ENCODE results near the gene CERT1.

DNA sequence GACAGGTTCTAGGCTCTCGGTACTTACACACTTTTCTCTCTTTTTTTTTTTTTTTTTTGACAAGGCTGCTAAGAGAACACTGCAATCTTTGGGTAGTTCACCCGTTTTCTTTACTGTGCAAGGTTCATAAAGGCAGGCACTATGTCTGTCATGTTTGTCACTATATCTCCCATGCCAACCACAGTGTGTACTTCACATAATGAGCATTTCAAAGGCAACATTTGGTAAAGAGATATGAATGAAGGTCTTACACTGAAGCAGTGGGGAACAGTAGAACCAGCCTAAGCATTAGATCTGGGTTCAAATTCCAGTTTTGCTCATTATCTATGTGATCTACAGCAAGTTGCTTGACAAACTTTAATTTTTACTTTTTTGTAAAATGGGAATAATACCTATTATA lies 175.9 kb downstream of the CERT1 start:
- TF ChIP-seq CTCF (conservative IDR thresholded peaks at IDR 0.05; ENCODE audit: low read depth, low read length): no peak
- TF ChIP-seq EZH2 (IDR thresholded peaks at IDR 0.05; ENCODE audit: borderline replicate concordance, low read depth, low read length, poor library complexity, severe bottlenecking): no peak
